H7 (cell line): Measurements from ENCODE around the gene SPNS2. TPM values are rescaled to one million over a fixed set of nuclear protein-coding genes. Genes with fewer than 3 reads are reported as not detected.

Experiments used
- DNase-seq: peaks from one replicate; pipeline ENCODE4 v3.0.0; 2012
- H3K27me3 ChIP-seq: 2 replicates; pipeline ENCODE4 v1.6.0; 2011; ENCODE audit warnings: mild to moderate bottlenecking, low read length; ENCODE audit not compliant: control insufficient read depth, insufficient read depth
- H3K36me3 ChIP-seq: replicated peaks from 2 replicates; pipeline ENCODE4 v1.5.1; 2011; ENCODE audit warnings: low read length; ENCODE audit not compliant: control insufficient read depth, insufficient read depth
- H3K4me3 ChIP-seq: 2 replicates; pipeline ENCODE4 v1.5.1; 2011; ENCODE audit warnings: low read depth, mild to moderate bottlenecking, control low read depth, low read length, moderate library complexity; ENCODE audit not compliant: insufficient read depth
- total RNA-seq: library from RNA; depleted of rRNA; stranded (reverse); fragments of >200 nt; shearing (Covaris generic); gene quantifications from 2 replicates; pipeline ENCODE4 v1.2.3, GENCODE V29; 2014; rRNA removed

Gene SPNS2
- total RNA-seq, 1 experiment from 2014 or later = 2.1 TPM

- Histone ChIP-seq H3K36me3 (no peaks in the 10 kb centered on the region), H3K4me3 (no peak overlapping the region), H3K27me3 (peaks cover 36% of the 10 kb centered on the region)
- no peak for DNase-seq
Measured at GRCh38 chr17:4587803-4588202, 89.1 kb downstream of the SPNS2 start.

- peak; percentile 63 for DNase-seq
- no peaks in the 10 kb centered on the region for H3K36me3 ChIP-seq
- no peak overlapping the region for H3K4me3 ChIP-seq
Measured at GRCh38 chr17:4588391-4588790, 89.7 kb downstream of the SPNS2 start.

More at GRCh38 chr17:4588391-4588790, 89.7 kb downstream of the SPNS2 start:
- H3K27me3 ChIP-seq = peaks cover 30% of the 10 kb centered on the region

Other genes with a start within 250 kb of the SPNS2 start
- 19.2 and 22.1 TPM in 2 replicates for gene ANKFY1, start 234.9 kb upstream of the SPNS2 start, total RNA-seq
- 99.9 and 127 TPM in 2 replicates for gene UBE2G1, start 132.2 kb upstream of the SPNS2 start, total RNA-seq
- gene SPNS3, start 64.9 kb upstream of the SPNS2 start, total RNA-seq = 0.52 TPM in 1 of 2 replicates, not detected in the other
- 140 and 149 TPM in 2 replicates for gene MYBBP1A, start 56.5 kb downstream of the SPNS2 start, total RNA-seq
- not detected in 2 replicates for gene GGT6, start 61.7 kb downstream of the SPNS2 start, total RNA-seq
- gene SMTNL2, start 85.6 kb downstream of the SPNS2 start, total RNA-seq = 1.4 and 1.9 TPM in 2 replicates
- 0.10 and 0.11 TPM in 2 replicates for gene ALOX15, start 142.8 kb downstream of the SPNS2 start, total RNA-seq
- 73.8 and 77.2 TPM in 2 replicates for gene PELP1, start 205.3 kb downstream of the SPNS2 start, total RNA-seq
- gene ARRB2, start 211.8 kb downstream of the SPNS2 start, total RNA-seq = 28.5 and 40.2 TPM in 2 replicates
- 24.8 and 27.9 TPM in 2 replicates for gene MED11, start 232.5 kb downstream of the SPNS2 start, total RNA-seq
- 0.17 TPM in 1 of 2 replicates, not detected in the other for gene ZMYND15, start 241.0 kb downstream of the SPNS2 start, total RNA-seq
- gene CXCL16, start 241.0 kb downstream of the SPNS2 start, total RNA-seq = 0.42 and 2.0 TPM in 2 replicates